ENCODE data around the gene CRYBG1. TPM values are rescaled to one million over a fixed set of nuclear protein-coding genes. Genes with fewer than 3 reads are reported as not detected.
A peak's percentile ranks its signal among the peaks of the same experiment; 100 is the strongest.

Gene CRYBG1
- polyA plus RNA-seq, 1 experiment = 1.9 TPM

DNA sequence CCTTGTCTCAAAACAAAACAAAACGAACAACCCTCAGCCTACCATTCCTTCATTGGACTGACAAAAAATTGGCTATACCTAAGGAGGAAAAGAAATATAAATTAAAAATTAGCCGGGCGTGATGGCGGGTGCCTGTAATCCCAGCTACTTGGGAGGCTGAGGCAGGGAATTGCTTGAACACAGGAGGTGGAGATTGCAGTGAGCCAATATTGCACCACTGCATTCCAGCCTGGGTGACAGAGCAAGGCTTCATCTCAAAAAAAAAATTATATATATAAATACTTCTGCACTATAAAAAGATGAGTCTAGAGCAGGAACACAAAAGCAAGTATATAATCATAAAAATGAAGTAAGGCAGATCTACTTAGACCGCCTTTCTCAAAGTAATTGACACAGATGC lies 109.8 kb downstream of the CRYBG1 start:
- Histone ChIP-seq H3K27me3 (ENCODE audit: control insufficient read depth, insufficient read depth, low read length) (peaks cover 3% of the 10 kb centered on the region), H3K27ac (ENCODE audit: low read depth, low read length) (no peak overlapping the region), H3K4me3 (ENCODE audit: low read depth, low read length) (no peak overlapping the region), H3K9me3 (ENCODE audit: control insufficient read depth, insufficient read depth, low read length) (no peaks in the 10 kb centered on the region)
- DNase-seq (ENCODE audit: low read depth, low spot score) = no peak
- TF ChIP-seq, protein P1, sequence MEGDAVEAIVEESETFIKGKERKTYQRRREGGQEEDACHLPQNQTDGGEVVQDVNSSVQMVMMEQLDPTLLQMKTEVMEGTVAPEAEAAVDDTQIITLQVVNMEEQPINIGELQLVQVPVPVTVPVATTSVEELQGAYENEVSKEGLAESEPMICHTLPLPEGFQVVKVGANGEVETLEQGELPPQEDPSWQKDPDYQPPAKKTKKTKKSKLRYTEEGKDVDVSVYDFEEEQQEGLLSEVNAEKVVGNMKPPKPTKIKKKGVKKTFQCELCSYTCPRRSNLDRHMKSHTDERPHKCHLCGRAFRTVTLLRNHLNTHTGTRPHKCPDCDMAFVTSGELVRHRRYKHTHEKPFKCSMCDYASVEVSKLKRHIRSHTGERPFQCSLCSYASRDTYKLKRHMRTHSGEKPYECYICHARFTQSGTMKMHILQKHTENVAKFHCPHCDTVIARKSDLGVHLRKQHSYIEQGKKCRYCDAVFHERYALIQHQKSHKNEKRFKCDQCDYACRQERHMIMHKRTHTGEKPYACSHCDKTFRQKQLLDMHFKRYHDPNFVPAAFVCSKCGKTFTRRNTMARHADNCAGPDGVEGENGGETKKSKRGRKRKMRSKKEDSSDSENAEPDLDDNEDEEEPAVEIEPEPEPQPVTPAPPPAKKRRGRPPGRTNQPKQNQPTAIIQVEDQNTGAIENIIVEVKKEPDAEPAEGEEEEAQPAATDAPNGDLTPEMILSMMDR (IDR thresholded peaks at IDR 0.05; ENCODE audit: low read depth, low read length) = no peak
- POLR2A ChIA-PET = no interaction called here
- CTCF ChIA-PET = interaction anchor here (0.9 to 2.8 kb wide), 3 partner anchors 22 to 96 kb away, joined by 3 to 14 read pairs (median 3); no protein-coding TSS in a partner anchor

DNA sequence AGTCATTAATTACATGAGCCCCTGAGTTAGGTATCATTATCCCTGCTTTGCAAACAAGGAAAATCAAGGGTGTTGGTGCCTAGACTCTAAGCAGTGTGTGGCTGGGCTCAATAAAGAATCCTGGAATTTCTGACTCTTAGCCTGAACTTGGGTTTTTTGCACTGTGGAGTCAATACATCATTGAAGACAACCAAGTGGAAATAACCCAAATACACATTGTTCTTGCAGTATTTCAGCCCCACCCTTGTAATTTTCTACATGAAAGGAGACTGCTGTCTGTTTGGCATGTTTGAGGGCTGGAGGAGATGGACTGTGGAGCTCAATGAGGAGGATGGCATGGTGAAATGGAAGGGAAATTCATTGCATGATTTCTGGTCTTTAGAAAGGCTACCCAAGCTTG lies 110.3 kb downstream of the CRYBG1 start:
- TF ChIP-seq, protein P1 (IDR thresholded peaks at IDR 0.05; ENCODE audit: low read depth, low read length) = no peak
- POLR2A ChIA-PET = no interaction called here
- H3K27ac ChIP-seq (ENCODE audit: low read depth, low read length) = no peak overlapping the region
- CTCF ChIA-PET = interaction anchor here (2.3 to 2.8 kb wide), 2 partner anchors 26 to 96 kb away, joined by 8 to 14 read pairs; no protein-coding TSS in a partner anchor
- peaks cover 3% of the 10 kb centered on the region for H3K27me3 ChIP-seq (ENCODE audit: control insufficient read depth, insufficient read depth, low read length)
- no peak for DNase-seq (ENCODE audit: low read depth, low spot score)
- H3K4me3 ChIP-seq (ENCODE audit: low read depth, low read length) = no peak overlapping the region
- H3K9me3 ChIP-seq (ENCODE audit: control insufficient read depth, insufficient read depth, low read length) = no peaks in the 10 kb centered on the region

DNA sequence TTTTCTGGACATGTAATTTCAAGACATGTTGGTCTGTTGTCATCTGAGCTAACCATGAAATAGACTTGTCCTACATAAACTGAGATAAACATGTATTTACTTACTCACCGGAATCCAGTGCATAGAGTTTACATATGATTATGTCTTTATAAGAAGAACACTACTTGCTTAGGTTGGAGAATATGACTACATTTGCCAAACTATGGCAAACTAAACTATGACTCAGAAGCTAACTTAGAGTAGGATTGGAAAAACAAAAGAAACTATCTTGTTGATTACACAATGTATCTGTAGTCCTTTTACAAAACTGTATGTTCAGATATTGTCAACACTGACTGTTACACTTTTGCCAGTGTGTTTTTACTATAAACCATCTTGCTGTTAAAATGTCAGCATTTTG lies 113.3 kb downstream of the CRYBG1 start:
- Histone ChIP-seq H3K27ac (ENCODE audit: low read depth, low read length) (no peak overlapping the region), H3K27me3 (ENCODE audit: control insufficient read depth, insufficient read depth, low read length) (peaks cover 2% of the 10 kb centered on the region), H3K4me3 (ENCODE audit: low read depth, low read length) (no peak overlapping the region), H3K9me3 (ENCODE audit: control insufficient read depth, insufficient read depth, low read length) (no peaks in the 10 kb centered on the region)
- DNase-seq (ENCODE audit: low read depth, low spot score) = peak; percentile 34
- ChIA-PET CTCF (interaction anchor here (0.9 to 2.1 kb wide), 4 partner anchors 11 to 505 kb away, joined by 3 to 10 read pairs (median 6); no protein-coding TSS in a partner anchor), POLR2A (interaction anchor here (0.7 kb wide), 1 partner anchor 1584 kb away, joined by 4 read pairs; no protein-coding TSS in a partner anchor)
- TF ChIP-seq, protein P1 (IDR thresholded peaks at IDR 0.05; ENCODE audit: low read depth, low read length) = no peak

DNA sequence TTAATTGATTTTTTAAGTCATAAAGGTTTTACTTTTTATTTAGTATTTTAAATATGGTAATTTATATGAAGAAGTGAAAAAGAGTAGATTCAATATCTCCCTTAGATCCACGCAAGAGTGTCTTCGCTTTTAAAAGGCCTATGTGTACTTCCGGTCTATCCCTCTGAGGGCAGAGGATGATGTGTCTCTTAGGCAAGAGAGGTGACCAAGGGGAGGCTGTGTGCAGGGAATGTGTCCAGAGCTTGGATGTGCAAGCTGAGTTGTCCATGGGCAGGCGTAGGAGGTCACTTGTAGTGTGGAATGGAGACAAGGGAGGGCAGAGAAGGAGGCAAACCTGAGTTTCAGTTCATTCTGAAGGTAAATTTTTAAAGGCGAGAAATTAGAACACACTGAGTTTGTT lies 113.9 kb downstream of the CRYBG1 start:
- no peak overlapping the region for H3K27ac ChIP-seq (ENCODE audit: low read depth, low read length)
- ChIA-PET CTCF (interaction anchor here (0.6 to 2.1 kb wide), 5 partner anchors 12 to 1284 kb away, joined by 3 to 10 read pairs (median 5); no protein-coding TSS in a partner anchor), POLR2A (no interaction called here)
- H3K4me3 ChIP-seq (ENCODE audit: low read depth, low read length) = no peak overlapping the region
- TF ChIP-seq, protein P1 (IDR thresholded peaks at IDR 0.05; ENCODE audit: low read depth, low read length) = no peak
- DNase-seq (ENCODE audit: low read depth, low spot score) = no peak
- H3K27me3 ChIP-seq (ENCODE audit: control insufficient read depth, insufficient read depth, low read length) = peaks cover 2% of the 10 kb centered on the region
- no peaks in the 10 kb centered on the region for H3K9me3 ChIP-seq (ENCODE audit: control insufficient read depth, insufficient read depth, low read length)

DNA sequence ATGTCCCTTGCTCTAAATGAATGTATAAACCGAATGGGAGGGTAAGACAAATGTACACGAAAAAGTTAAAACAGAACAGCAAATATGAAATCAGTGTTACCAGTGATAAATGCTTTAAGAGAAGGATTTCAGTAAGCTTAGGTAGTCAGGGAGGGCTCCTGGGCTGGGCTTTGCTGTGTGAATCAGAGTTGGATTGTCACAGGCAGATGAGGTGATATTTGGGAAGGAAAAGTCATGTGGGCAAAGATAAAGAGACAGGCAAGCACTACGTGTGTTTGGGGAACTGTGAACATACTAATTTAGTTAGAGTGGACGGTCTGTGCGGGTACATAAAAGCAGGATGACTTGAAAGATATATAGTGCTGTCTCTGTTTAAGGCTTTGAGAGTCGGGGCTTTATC lies 114.8 kb downstream of the CRYBG1 start:
- no peak overlapping the region for H3K4me3 ChIP-seq (ENCODE audit: low read depth, low read length)
- no peaks in the 10 kb centered on the region for H3K9me3 ChIP-seq (ENCODE audit: control insufficient read depth, insufficient read depth, low read length)
- peaks cover 4% of the 10 kb centered on the region for H3K27me3 ChIP-seq (ENCODE audit: control insufficient read depth, insufficient read depth, low read length)
- CTCF ChIA-PET = interaction anchor here (2.0 to 3.2 kb wide), 2 partner anchors 91 kb away, joined by 10 to 13 read pairs; no protein-coding TSS in a partner anchor
- TF ChIP-seq, protein P1 (IDR thresholded peaks at IDR 0.05; ENCODE audit: low read depth, low read length) = no peak
- no peak overlapping the region for H3K27ac ChIP-seq (ENCODE audit: low read depth, low read length)
- no peak for DNase-seq (ENCODE audit: low read depth, low spot score)
- POLR2A ChIA-PET = no interaction called here
